H1 (cell line): Measurements from ENCODE around the gene ME1. TPM values are rescaled to one million over a fixed set of nuclear protein-coding genes. Genes with fewer than 3 reads are reported as not detected.

Experiments used
- CTCF ChIA-PET: fragments of 300-600 bp; sonication (Branson Sonifier 250); formaldehyde crosslinking; loops from one replicate; lab custom pipeline; 2021; ENCODE audit not compliant: partially characterized antibody; lab: Charles Lee
- POLR2A ChIA-PET: fragments of 300-600 bp; sonication (Branson Sonifier 250); formaldehyde crosslinking; loops from one replicate; lab custom pipeline; 2021; ENCODE audit warnings: inconsistent platforms; ENCODE audit not compliant: partially characterized antibody; lab: Charles Lee
- DNase-seq, 2 experiments: peaks; one replicate each; pipeline versions ENCODE4 v3.0.0 to v3.0.0-alpha.2; 2010 to 2022; ENCODE audit warnings: low spot score in 2 of 2, low read depth in 1 of 2, mixed read lengths in 1 of 2
- FAIRE-seq: peaks from 2 replicates; lab custom pipeline; 2011; peaks lifted over from hg19 to GRCh38; lab: Jason Lieb, UNC
- H2AFZ ChIP-seq: 2 replicates; pipeline ENCODE4 v1.8.1; 2012; ENCODE audit warnings: low read length, inconsistent platforms
- H2AK5ac ChIP-seq: 2 replicates; pipeline ENCODE4 v1.6.1; 2013; ENCODE audit warnings: low read depth, low read length
- H2BK120ac ChIP-seq: replicated peaks from 2 replicates; pipeline ENCODE3; 2013; ENCODE audit warnings: low read depth, low read length, inconsistent platforms
- H2BK12ac ChIP-seq: 2 replicates; pipeline ENCODE4 v1.6.1; 2013; ENCODE audit warnings: low read depth, low read length
- H2BK15ac ChIP-seq: 2 replicates; pipeline ENCODE4 v1.6.1; 2013; ENCODE audit warnings: low read length
- H2BK20ac ChIP-seq: 2 replicates; pipeline ENCODE4 v1.6.1; 2013; ENCODE audit warnings: low read length
- H2BK5ac ChIP-seq: 2 replicates; pipeline ENCODE4 v1.6.1; 2013; ENCODE audit warnings: low read depth, low read length
- H3K14ac ChIP-seq: 2 replicates; pipeline ENCODE4 v1.6.1; 2013; ENCODE audit warnings: inconsistent platforms; ENCODE audit not compliant: insufficient read length
- H3K18ac ChIP-seq: 2 replicates; pipeline ENCODE4 v1.6.1; 2013; ENCODE audit warnings: low read length; ENCODE audit errors: extremely low read depth
- H3K23ac ChIP-seq: 2 replicates; pipeline ENCODE4 v1.6.1; 2013; ENCODE audit warnings: inconsistent platforms; ENCODE audit not compliant: insufficient read length
- H3K23me2 ChIP-seq: 2 replicates; pipeline ENCODE4 v1.6.1; 2013; ENCODE audit warnings: low read depth, low read length
- H3K27ac ChIP-seq: 2 replicates; pipeline ENCODE4 v1.6.1; 2011; ENCODE audit warnings: low read depth, low read length, inconsistent platforms
- H3K27me3 ChIP-seq, 4 experiments: replicated peaks in 1 of 4; 1 replicate in 1 of 4; 2 replicates in 3 of 4; pipeline versions ENCODE4 v1.6.1 to v1.8.1; 2011 to 2013; ENCODE audit warnings: low read length in 3 of 4, mild to moderate bottlenecking in 3 of 4, inconsistent platforms in 2 of 4, mixed read lengths in 2 of 4, moderate library complexity in 1 of 4; ENCODE audit not compliant: control insufficient read depth in 3 of 4, insufficient read depth in 3 of 4; ENCODE audit errors: extremely low read depth in 1 of 4
- H3K36me3 ChIP-seq, 4 experiments: 2 replicates each; pipeline versions ENCODE4 v1.6.1 to v1.8.1; 2011 to 2013; ENCODE audit warnings: mild to moderate bottlenecking in 4 of 4, low read length in 3 of 4, moderate library complexity in 2 of 4, control low read depth in 1 of 4, inconsistent platforms in 1 of 4; ENCODE audit not compliant: insufficient read depth in 4 of 4, control insufficient read depth in 2 of 4
- H3K4ac ChIP-seq: replicated peaks from 2 replicates; pipeline ENCODE3; 2013; ENCODE audit warnings: low read length, low read depth, mixed read lengths, inconsistent platforms; ENCODE audit not compliant: insufficient read length
- H3K4me1 ChIP-seq, 4 experiments: replicated peaks in 1 of 4; 1 replicate in 1 of 4; 2 replicates in 3 of 4; pipeline versions ENCODE4 v1.6.1 to v1.8.1; 2011 to 2013; ENCODE audit warnings: low read length in 3 of 4, inconsistent platforms in 2 of 4, mixed read lengths in 1 of 4; ENCODE audit not compliant: insufficient read depth in 4 of 4, control insufficient read depth in 3 of 4
- H3K4me2 ChIP-seq, 2 experiments: 2 replicates each; pipeline versions ENCODE4 v1.6.1 to v1.8.1; 2011 to 2013; ENCODE audit warnings: low read depth in 2 of 2, low read length in 2 of 2, control low read depth in 1 of 2, inconsistent platforms in 1 of 2, mild to moderate bottlenecking in 1 of 2; ENCODE audit not compliant: insufficient read depth in 1 of 2
- H3K4me3 ChIP-seq, 4 experiments: fragments of 200-600, 300-600 bp in 1 of 4; sonication (generic), shearing (Covaris generic), sonication (Bioruptor Twin) in 1 of 4; 2 replicates each; pipeline versions ENCODE4 v1.5.1 to v1.8.1; 2011 to 2016; ENCODE audit warnings: low read length in 4 of 4, low read depth in 3 of 4, control low read depth in 2 of 4, inconsistent platforms in 2 of 4, mild to moderate bottlenecking in 2 of 4, mixed read lengths in 1 of 4, moderate library complexity in 1 of 4; ENCODE audit not compliant: insufficient read depth in 2 of 4; ENCODE audit errors: extremely low read depth in 1 of 4
- H3K56ac ChIP-seq: replicated peaks from 2 replicates; pipeline ENCODE3; 2013; ENCODE audit warnings: low read depth, mild to moderate bottlenecking, mixed read lengths, low read length, inconsistent platforms; ENCODE audit not compliant: insufficient read length
- H3K79me1 ChIP-seq: 2 replicates; pipeline ENCODE4 v1.6.1; 2013; ENCODE audit warnings: low read depth, low read length, control low read depth
- H3K79me2 ChIP-seq, 2 experiments: 2 replicates each; pipeline versions ENCODE4 v1.6.1 to v1.8.1; 2012 to 2013; ENCODE audit warnings: low read length in 2 of 2, mild to moderate bottlenecking in 2 of 2, inconsistent platforms in 1 of 2; ENCODE audit not compliant: insufficient read depth in 2 of 2, control insufficient read depth in 1 of 2
- H3K9ac ChIP-seq, 4 experiments: replicated peaks in 1 of 4; 1 replicate in 1 of 4; 2 replicates in 3 of 4; pipeline versions ENCODE4 v1.6.1 to v1.8.1; 2011 to 2013; ENCODE audit warnings: low read depth in 3 of 4, low read length in 3 of 4, control low read depth in 2 of 4, mild to moderate bottlenecking in 2 of 4, moderate library complexity in 2 of 4, inconsistent platforms in 1 of 4; ENCODE audit errors: extremely low read depth in 1 of 4
- H3K9me3 ChIP-seq, 2 experiments: 2 replicates each; pipeline versions ENCODE4 v1.6.1 to v1.8.1; 2012 to 2013; ENCODE audit warnings: mild to moderate bottlenecking in 2 of 2, moderate library complexity in 2 of 2, control low read depth in 1 of 2, inconsistent platforms in 1 of 2, low read depth in 1 of 2, low read length in 1 of 2, mixed read lengths in 1 of 2; ENCODE audit not compliant: insufficient read depth in 2 of 2
- H4K20me1 ChIP-seq, 2 experiments: replicated peaks in 1 of 2; 2 replicates each; pipeline versions ENCODE3 to v1.8.1; 2011 to 2013; ENCODE audit warnings: inconsistent platforms in 2 of 2, low read length in 2 of 2, mild to moderate bottlenecking in 1 of 2; ENCODE audit not compliant: insufficient read depth in 2 of 2, control insufficient read depth in 1 of 2
- H4K5ac ChIP-seq: 2 replicates; pipeline ENCODE4 v1.6.1; 2013; ENCODE audit warnings: low read length, low read depth, mixed read lengths, inconsistent platforms; ENCODE audit not compliant: insufficient read length
- H4K8ac ChIP-seq: 2 replicates; pipeline ENCODE4 v1.8.0; 2013; ENCODE audit warnings: mild to moderate bottlenecking, moderate library complexity, low read length, inconsistent platforms; ENCODE audit not compliant: insufficient read depth; ENCODE audit errors: extremely low read depth
- H4K91ac ChIP-seq: replicated peaks from 2 replicates; pipeline ENCODE3; 2013; ENCODE audit warnings: low read length, mixed read lengths, inconsistent platforms; ENCODE audit not compliant: insufficient read length
- BRCA1 ChIP-seq: IDR thresholded peaks from 2 replicates; pipeline ENCODE4 v1.6.1; 2012; ENCODE audit warnings: low read depth, low read length, improper control_type of control experiment
- CREB1 ChIP-seq: IDR thresholded peaks from 2 replicates; pipeline ENCODE4 v1.6.1; 2012; ENCODE audit warnings: inconsistent platforms
- HDAC2 ChIP-seq, 2 experiments: fragments of 300-600 bp in 1 of 2; sonication (generic) in 1 of 2; IDR thresholded peaks; 2 replicates each; pipeline ENCODE4 v1.6.1; 2011 to 2012; ENCODE audit warnings: low read depth in 2 of 2, low read length in 2 of 2, mild to moderate bottlenecking in 2 of 2, moderate library complexity in 2 of 2, borderline replicate concordance in 1 of 2, inconsistent platforms in 1 of 2
- JUND ChIP-seq: IDR thresholded peaks from 2 replicates; pipeline ENCODE4 v1.6.1; 2011; ENCODE audit warnings: mild to moderate bottlenecking, improper control_type of control experiment, low read length
- KDM4A ChIP-seq: IDR thresholded peaks from one replicate; pipeline ENCODE4 v1.7.1; 2012; ENCODE audit warnings: low read depth, mild to moderate bottlenecking, moderate library complexity, low read length, inconsistent platforms; ENCODE audit not compliant: severe bottlenecking
- POLR2AphosphoS5 ChIP-seq: IDR thresholded peaks from 2 replicates; pipeline ENCODE4 v1.6.1; 2011; ENCODE audit warnings: low read depth, low read length
- SAP30 ChIP-seq: fragments of 300-600 bp; sonication (generic); IDR thresholded peaks from 2 replicates; pipeline ENCODE4 v1.7.1; 2012; ENCODE audit warnings: low read length, moderate library complexity, mild to moderate bottlenecking, inconsistent platforms; ENCODE audit not compliant: insufficient read depth, insufficient replicate concordance
- SIRT6 ChIP-seq: IDR thresholded peaks from one replicate; pipeline ENCODE4 v1.7.1; 2012; ENCODE audit warnings: low read length, inconsistent platforms
- SP4 ChIP-seq: IDR thresholded peaks from 2 replicates; pipeline ENCODE4 v1.6.1; 2012; ENCODE audit warnings: low read length, inconsistent platforms
- TAF1 ChIP-seq: IDR thresholded peaks from 2 replicates; pipeline ENCODE4 v1.6.1; 2011; ENCODE audit warnings: mild to moderate bottlenecking, low read depth, low read length
- YY1 ChIP-seq: IDR thresholded peaks from 2 replicates; pipeline ENCODE4 v1.6.1; 2011; ENCODE audit warnings: low read depth, mild to moderate bottlenecking, low read length
- ZNF274 ChIP-seq: IDR thresholded peaks from 2 replicates; pipeline ENCODE4 v1.7.0; 2012; ENCODE audit warnings: low read length, borderline replicate concordance; ENCODE audit errors: extremely low read depth
- WGBS, 2 experiments: shearing (Covaris generic) in 1 of 2; methylation state at CpG; one replicate each; pipeline versions ENCODE4 v1.1.6 to v1.1.7; 2013 to 2015; ENCODE audit warnings: low lambda C conversion rate in 2 of 2, mixed read lengths in 2 of 2, inconsistent platforms in 1 of 2, low coverage in 1 of 2, missing lambda C conversion rate in 1 of 2; ENCODE audit not compliant: insufficient replicate concordance in 2 of 2, insufficient coverage in 1 of 2, insufficient read length in 1 of 2; ENCODE audit errors: extremely low coverage in 1 of 2, missing lambda C conversion rate in 1 of 2; 5-methylcytosine and 5-hydroxymethylcytosine counted together
- polyA plus RNA-seq, 7 experiments: library from polyadenylated mRNA; depleted of rRNA in 3 of 7; stranded (reverse) in 5 of 7; unstranded in 2 of 7; fragments of >200 nt in 5 of 7; fragments of 200-250 nt in 2 of 7; gene quantifications; 1 replicate in 5 of 7; 2 replicates in 1 of 7; 4 replicates in 1 of 7; pipeline versions ENCODE4 v1.2.1 to v1.2.3, GENCODE V29; 2011 to 2013; ENCODE audit warnings: missing spikeins in 2 of 7, mixed read lengths in 2 of 7
- total RNA-seq: library from RNA; stranded (reverse); fragmentation: NEBNext Ultra II Directional; extraction: Animal tissue kit (Norgen Biotek cat#: 25700); gene quantifications from 2 replicates; pipeline ENCODE4 v1.2.1, GENCODE V29; 2021
- TF ChIP-seq, protein P1 (sequence below): IDR thresholded peaks from 2 replicates; pipeline ENCODE4 v1.6.1; 2012; ENCODE audit warnings: inconsistent platforms

Gene ME1
- total and polyA plus RNA-seq, 2 of the 8 experiments (the other 6 are each of a cell fraction or from before 2014, with no cell fraction given) = 1.3 to 3.9 TPM

DNA sequence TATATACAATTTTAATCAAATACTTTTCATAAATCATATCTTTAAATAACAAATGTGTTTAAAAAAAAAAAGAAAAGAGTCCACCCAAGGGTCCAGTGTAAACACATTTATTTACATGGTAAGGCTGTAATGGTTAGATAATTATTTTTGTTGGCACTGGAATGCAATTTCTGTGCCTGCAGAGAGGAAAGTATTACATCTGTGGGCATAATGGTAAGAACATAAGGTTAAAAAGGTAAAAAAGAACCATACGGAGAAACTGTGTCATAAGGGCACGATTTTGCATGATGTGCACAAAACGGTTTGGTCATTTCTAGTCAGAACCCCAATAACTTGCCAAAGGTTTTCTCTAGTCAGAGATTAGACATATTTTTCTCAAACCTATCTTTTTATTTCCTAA lies 183.4 kb downstream of the ME1 start:
- no peak for FAIRE-seq

More for the DNA sequence above, 183.4 kb downstream of the ME1 start:
- Histone ChIP-seq H2AFZ (no peak overlapping the region), H3K23ac (no peak overlapping the region), H3K14ac (no peak overlapping the region), H2BK12ac (no peak overlapping the region), H4K91ac (no peak overlapping the region), H3K4me3 (no peak overlapping the region), H3K79me2 (no peaks in the 10 kb centered on the region), H2BK20ac (no peak overlapping the region), H4K20me1 (no peaks in the 10 kb centered on the region), H2AK5ac (no peak overlapping the region), H3K23me2 (no peaks in the 10 kb centered on the region), H4K8ac (no peak overlapping the region), H3K9ac (no peak overlapping the region), H3K36me3 (no peaks in the 10 kb centered on the region), H3K9me3 (no peaks in the 10 kb centered on the region), H2BK5ac (no peak overlapping the region), H2BK15ac (no peak overlapping the region), H3K4me2 (no peak overlapping the region), H3K4me1 (no peaks in the 10 kb centered on the region), H4K5ac (no peak overlapping the region), H3K27ac (no peak overlapping the region), H3K4ac (no peak overlapping the region), H3K18ac (no peak overlapping the region), H3K27me3 (no peaks in the 10 kb centered on the region), H3K56ac (no peak overlapping the region), H2BK120ac (no peak overlapping the region), H3K79me1 (no peaks in the 10 kb centered on the region)
- TF ChIP-seq BRCA1 (no peak), SP4 (no peak), HDAC2 (IDR thresholded peaks at IDR 0.05; ENCODE audit: borderline replicate concordance in 1 of 2, low read depth in 2 of 2, low read length in 2 of 2) (no peak), ZNF274 (no peak), SIRT6 (no peak), SAP30 (no peak), JUND (no peak), KDM4A (no peak), YY1 (no peak), CREB1 (no peak), TAF1 (no peak), POLR2AphosphoS5 (no peak)
- TF ChIP-seq, protein P1, sequence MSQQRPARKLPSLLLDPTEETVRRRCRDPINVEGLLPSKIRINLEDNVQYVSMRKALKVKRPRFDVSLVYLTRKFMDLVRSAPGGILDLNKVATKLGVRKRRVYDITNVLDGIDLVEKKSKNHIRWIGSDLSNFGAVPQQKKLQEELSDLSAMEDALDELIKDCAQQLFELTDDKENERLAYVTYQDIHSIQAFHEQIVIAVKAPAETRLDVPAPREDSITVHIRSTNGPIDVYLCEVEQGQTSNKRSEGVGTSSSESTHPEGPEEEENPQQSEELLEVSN = no peak
- DNase-seq = no peak
- 94% methylated on average over 3 of the region's 3 CpGs; no CpG with 5 or more reads in 1 of the 2 experiments for WGBS, 2 experiments
- ChIA-PET POLR2A (no interaction called here), CTCF (no interaction called here)
